Stimulated activated CD4-positive, alpha-beta T cell treated with anti-CD3 and anti-CD28 coated beads, Interleukin-2, amount 100 ng/mL, for 4 hours (primary cell): ENCODE measurements around the gene CELSR3.

Experiments used
- DNase-seq: peaks from one replicate; pipeline ENCODE4 v3.0.0-alpha.2; 2020; ENCODE audit warnings: low read depth

Gene CELSR3

DNA sequence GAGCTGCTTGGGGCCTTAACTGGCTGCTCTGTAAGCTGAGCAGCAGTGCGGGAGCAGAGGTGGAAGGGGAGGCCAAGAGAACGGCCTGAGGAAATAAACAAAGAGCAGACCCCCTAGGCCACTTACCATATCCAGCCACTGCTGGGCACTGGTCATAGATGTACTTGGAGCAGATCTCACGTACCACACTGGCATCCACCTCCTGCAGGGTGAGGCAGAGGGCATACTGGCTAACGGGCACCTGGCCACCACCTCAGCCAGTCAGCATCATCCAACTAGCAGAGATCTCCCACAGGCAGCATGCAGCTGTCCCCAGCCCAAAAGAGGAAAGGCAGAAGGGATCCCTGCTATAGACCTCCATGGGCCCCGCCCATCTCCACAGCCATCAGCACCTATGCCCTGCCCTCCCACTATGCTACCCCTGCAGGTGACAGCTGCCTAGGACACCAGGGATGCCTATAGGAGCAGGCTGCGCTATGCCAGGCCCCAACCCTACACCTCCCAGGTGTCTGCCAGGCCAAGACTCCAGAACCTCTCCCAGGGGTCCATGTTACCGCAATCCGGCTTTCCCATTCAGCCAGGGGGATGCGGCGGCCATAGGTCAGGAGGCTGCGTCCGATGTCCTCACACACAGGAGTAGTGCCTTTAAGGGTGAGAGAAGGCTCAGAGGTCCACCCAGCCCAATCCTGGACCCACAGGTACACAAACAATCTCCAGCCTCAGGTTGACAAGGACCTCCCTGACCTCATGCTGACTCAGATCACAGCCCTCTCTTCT lies 63.0 kb downstream of the CELSR3 start:
- no peak for DNase-seq

DNA sequence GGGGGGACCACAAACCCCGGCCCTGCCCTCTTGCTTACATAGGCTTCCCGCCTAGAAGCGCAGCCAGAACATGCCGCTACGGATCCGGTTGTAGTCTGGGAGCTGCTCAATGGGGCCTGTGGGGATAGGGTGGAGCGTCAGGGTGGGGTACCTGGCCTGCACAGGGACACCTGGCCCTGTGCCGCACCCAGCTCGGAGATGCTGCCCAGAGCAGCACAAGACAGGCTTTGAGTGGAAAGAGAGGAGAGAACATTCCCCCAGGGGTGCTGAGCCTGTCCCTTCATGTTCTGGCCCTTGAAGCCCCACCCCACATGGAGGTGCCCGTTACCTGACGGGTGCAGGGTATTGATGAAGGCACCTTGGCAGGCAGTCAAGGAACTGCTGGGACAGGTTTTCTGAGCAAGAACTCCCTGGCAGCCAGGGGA lies 63.6 kb downstream of the CELSR3 start:
- no peak for DNase-seq

DNA sequence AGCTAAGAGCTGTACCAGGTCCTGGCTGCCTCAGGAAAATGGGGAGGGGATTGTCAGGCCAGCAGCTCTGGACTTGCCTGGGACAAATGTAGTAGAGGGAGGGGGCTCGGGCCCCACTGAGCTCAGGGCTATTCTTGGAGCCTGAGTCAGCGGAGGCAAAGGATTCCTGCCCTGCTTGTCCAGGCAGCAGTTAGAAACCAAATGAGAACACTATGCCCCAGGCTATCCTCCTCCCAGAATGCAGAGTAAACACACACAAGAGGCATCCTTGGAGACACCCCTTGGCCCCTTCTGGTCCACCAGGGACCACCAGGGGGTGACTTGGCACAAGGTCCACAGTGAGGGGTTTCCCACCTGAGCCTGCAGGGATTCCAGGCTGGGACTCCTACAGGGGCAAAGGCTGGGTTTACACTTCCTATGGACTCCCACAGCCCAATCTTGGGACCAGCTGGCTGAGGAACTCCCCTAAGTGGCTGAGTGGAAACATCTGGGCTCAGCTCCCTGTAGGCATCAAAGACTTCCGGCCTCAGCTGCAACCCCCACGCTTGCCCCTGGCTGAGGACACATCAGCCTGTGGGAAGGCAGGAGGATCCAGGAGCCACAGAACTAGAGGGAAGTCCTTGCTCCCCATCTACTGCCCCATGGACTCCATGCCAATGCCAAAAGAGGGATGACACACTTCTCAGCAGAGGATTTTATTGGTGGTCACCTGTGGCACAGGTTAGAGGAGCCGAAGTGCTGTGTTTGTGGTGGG lies 64.2 kb downstream of the CELSR3 start:
- DNase-seq, result no peak

DNA sequence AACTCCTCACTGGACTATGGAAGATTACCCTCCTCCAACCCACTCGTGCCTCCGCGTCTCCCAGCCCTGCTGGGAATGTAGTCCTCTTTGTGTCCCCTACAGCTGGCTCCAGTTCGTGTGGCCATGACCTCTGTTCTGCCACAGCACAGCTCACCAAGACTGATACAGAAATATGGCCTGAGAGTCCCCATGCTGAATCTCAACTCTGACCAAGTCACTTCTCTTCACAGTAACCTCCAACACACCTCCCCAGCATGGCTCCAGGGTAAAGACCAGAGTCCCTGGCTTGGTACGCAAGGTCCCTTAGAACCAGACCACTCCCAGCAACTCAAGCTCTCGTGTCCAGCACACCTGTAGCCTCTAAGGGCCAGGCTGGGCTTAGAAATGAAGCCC lies 65.3 kb downstream of the CELSR3 start:
- DNase-seq, result no peak

DNA sequence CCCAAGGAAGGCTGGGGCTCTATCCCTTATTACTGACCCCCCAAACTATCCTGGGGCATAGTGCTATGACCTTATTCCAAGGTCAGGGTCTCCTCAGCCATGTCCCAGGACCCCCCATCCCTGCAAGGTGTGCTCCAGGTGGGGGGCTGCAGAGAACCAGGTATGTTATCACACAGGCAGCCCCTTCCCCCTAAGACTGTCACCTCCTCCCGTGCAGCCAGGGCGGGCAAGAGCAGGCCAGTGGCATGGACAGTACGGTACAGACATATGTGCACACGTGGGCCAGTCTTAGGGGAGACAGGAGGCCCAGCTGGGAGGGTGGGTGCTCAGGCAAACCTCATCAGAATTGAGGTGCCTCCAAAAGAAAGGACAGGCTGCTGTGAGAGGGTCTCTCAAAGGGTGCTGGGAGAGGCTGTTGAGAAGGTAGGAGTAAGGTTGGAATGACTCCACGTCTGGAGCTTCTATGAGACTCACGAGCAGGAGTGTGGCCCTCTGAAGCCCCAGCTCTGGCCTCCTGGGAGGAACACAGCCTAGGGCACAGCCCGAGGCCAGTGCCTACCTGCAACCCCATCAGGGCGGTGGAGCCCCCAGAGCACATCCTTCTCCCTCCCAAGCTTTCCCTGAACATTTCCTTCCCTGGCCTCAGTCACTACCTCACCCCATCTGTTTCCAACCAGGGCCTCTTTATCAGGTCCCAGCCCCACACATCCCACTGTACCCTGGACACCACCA lies 65.8 kb downstream of the CELSR3 start:
- DNase-seq, result no peak

DNA sequence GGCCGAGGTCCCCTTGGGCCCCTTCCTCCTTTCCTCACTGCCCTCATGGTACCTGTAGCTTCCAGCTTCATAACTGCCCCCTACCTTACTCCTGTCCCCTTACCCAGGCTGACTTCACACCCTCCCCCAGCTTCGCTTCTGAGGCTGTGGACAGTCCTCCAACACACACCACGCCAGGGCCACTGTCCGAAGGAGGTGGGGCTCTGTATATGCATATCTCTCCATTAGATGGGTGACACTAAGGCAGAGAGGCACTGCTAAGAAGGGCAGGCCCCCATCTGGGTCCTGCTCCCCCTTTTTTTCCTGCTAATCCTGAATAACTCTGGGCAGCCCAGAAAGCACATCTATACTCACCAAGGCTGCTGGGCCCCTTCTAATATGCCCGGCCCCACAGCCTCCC lies 66.5 kb downstream of the CELSR3 start:
- no peak for DNase-seq

DNA sequence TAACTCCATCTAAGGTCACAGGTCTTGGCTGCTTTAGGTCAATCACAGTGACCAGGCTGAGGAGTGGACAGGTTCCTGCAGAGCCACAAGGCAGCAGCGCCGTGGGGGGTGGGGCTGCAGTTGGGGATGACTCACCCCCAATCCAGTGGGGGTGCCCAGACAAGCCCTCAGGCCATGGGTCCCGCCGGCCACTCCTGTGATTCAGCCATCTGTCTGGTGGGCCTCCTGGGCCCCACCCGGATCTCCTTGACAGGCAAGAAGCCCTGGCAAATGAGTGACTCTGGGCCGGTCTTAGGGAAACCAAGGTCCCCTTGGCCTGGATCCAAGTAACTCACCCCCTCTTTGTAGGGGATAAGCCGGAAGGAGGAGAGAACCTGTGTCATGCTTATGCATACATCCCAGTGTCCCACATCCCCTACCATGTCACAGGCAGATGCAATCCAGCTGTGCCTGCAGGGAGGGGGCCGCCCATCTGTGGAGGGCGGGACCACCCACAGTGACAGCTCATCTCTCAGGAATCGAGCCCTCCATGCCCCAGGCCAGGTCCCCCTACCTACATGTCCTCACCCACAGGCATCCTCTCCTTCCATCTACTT lies 67.1 kb downstream of the CELSR3 start:
- DNase-seq, result no peak

DNA sequence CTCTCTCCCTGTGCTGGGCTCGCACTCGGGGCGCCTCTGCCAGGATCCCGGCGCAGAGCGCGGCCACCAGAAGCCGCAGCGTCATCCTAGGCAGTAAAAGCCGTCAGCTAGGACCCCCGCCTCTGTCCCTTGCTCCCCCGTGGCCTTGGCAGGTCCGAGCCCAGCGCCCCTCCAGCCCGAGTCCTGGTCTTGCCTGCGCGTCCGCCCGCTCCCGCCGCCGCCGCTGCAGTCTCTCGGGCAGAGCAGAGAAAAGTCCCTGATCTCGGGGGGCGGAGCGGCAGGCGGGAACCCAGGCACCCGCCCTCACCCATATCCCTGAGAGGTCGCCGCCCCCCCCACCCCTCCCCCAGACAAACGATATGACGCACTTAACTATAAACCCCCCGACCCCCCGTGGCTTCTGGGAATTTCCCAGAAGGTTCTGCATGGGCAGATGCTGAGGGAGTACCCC lies 67.6 kb downstream of the CELSR3 start, which contains the start of gene COL7A1:
Gene COL7A1 (minus strand): TSS at position 255 of the 451 bp plus-strand sequence. CDS start 170 bp downstream, at position 85.
- DNase-seq, result no peak

DNA sequence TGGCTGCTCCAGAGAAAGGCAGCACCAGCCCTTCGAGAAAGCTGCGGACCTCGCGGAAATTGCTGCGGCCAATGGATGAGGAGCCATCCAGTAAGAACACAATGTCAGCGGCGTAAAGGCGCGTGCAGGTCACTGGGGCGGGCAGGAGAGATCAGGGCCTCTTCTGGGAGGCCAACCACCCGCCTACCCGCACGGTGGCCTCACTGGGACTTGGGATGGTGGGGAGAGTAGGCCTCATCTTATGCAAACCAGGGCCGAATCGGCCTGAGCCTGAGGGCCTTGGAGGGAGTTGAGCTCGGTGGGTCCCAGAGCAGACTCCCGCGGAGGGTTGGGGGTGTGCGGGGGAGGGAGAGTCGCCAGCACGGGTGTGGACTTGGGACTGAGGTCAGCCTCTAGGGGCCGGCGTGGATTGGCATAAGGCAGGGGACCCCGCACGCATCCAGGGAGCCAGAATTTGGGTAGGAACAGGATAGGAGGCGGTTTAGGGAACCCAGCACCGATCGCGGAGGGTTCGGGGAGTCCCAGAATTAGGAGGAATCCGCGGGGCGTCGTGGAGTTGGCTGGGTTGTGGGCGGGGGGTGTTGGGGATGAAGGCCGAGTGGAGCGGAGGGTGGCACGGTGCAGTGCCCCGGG lies 68.2 kb downstream of the CELSR3 start:
- DNase-seq, result no peak

DNA sequence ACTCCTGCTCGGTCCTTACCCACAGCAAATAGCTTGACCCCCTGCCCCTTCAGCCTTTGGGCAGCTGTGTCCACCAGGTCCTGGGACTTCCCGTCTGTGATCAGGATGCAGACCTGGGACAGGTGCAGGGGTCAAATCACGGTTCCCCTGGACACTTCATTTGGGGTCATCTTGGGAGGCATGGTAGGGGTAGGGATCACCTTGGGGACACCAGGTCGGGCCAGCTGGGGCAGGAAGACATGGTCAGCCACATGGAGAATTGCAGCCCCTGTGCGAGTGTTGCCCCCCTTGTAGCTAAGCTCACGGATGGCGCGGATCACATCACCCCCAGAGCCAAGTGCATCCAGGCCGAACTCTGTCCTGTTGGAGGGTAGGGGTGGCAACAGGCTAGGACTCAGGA lies 69.3 kb downstream of the CELSR3 start:
- no peak for DNase-seq

DNA sequence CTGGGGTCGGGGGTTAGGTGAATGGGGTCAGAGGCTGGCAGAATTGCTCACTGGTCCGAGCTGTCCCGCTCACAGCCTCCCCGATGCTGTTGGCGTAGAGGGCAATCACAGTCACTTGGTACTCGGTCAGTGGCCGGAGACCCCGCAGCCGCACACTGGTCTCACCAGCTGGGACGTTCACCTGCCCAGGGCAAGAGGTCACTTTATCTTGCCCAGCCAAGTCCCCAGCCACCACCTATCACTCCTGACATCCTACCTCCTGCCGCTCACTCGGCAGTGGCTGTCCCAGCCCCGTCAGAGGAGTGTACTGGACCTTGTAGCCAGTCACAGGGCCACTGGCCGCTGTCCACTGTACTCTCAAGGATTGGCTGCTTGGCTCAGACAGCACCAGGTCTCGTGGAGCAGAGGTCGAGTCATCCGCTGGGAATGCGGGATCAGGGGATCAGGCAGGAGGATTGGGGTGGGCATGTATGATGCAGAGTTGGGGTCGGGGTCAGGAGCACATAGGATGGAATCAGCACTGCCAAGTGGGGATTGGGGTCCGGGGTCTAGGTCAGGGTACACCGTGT lies 70.1 kb downstream of the CELSR3 start:
- DNase-seq, result no peak

DNA sequence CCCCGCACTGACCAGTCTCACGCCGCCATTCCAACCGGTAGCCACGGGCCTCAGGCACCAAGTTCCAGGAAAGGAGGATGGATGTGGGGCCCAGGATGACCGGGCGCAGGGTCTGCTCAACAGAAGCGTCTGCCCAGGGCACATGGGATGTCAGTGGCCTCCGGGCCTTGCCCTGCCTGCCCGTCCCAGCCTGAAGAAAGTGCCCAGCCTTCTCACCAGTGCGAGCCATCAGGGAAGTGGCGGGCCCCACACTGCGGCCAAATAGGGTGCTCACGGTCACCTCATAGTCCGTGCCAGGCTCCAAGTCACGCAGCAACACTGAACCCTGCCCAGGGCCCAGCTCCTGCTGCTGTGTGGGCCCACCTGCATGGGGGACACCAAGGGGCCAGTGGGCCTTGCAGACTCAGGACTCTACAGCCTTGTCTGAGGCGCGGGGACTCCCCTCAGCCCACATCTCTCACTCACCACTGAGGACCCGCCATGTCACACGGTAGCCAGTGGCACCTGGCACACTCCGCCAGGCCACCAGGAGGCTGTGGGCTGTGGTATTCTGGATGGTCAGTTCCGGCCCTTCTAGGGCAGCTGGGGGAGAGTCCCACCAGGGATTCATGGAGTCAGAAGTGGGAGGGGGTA lies 70.7 kb downstream of the CELSR3 start:
- DNase-seq, result no peak

DNA sequence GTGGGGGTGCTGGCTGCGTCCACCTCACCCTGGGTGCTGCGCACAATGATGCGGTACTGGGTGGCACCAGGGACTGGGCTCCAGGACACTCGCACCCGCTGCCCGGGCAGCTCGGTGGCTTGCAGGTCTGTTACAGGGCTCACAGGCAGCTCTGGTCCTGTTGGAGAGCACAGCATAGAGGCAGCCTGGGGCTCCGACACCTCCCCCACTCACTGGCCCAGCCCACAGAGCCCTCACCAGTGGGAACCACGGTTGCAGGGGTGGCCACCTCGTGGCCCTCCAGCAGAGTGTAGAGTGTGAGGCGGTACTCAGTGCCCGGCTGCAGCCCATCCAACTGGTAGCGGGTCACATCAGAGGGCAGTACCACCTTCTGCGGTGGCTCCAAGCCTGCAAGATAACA lies 71.2 kb downstream of the CELSR3 start:
- no peak for DNase-seq

DNA sequence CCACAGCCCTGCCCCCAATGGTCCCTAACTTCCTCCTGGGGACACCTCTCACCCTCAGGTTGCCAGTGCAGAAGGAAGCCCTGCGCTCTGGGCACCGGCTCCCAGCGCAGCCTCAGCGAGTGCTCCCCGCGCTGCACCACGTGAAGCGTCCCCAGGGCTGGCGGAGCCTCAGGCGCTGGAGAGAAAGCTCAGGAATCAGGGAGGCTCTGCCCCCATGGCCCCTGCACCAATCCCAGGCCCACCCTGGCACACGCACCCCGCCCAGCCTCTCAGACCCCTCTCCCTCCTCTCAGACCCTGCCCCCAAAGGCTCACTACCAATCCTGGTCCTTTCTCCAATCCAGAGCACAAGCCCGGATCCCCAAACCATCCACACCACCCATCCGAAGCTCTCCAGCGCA lies 74.5 kb downstream of the CELSR3 start:
- DNase-seq, result no peak

DNA sequence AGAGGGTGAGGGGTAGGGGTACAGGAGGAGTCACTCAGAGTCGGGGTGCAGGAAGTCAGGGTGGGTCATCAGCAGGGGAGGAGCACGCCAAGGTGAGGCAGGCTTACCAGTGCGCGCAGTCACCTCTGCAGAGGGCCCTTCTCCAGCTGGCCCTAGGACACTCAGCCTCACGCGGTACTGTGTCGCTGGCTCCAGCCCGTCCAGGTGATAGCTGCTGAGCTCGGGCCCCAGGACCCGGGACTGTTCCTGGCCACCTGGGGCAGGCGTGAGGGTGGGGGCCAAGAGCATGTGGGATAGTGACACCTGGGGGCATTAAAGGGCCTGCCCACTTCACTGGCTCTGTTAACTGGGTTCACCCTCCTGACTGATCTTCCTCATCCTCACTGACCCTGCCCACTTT lies 75.0 kb downstream of the CELSR3 start:
- no peak for DNase-seq
